ENCODE data around the gene RASSF6.
"Not testable (repeated sequence)": the region's sequence is repeated elsewhere in the genome, so short reads cannot be mapped to it uniquely, and the experiment has no call there.

RASSF6 gene

DNA sequence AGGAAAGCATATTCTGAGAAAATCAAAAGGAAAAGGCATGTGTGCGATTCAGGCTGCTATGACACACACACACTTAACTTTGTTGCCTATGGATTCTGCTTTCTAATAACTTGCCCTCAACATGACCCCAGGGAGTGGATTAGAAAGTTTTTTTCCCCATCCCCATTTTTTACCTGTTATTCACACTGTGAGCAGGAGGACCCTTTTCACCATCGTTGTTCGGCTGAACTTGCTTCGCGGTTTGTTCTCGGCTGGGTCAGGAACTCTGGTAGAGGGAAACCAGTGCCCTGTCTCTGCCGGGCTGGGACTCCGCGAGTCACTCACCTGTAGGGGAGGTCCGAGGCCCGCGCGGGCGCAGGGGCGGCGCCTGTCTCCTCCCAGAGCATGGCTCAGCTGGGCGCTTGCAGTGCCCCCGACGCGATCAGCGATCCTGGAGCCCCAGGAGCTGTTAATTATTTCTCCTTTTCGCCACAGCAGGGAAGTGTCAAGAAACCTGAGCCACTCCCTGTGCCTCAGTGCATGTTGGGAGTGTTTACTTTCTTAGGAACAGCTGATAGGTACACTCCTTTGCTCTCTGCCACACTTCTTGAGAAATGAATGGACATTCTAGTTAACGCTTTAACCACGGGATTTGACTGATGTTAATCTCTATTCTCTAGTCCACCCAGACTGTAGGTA lies at the start of gene RASSF6:
Gene RASSF6, minus strand, starts transcription at position 322 of the 678 bp plus-strand sequence. CDS start 8,641 bp downstream, outside the sequence.
- H3K4me3 ChIP-seq (ENCODE audit: low read depth, low read length) = peak within 1 kb of the TSS; percentile 57
- H2AFZ ChIP-seq = peak within 1 kb of the TSS; percentile 58
- H3K79me2 ChIP-seq = no peaks in the 10 kb centered on the region
- TF ChIP-seq, protein P1, sequence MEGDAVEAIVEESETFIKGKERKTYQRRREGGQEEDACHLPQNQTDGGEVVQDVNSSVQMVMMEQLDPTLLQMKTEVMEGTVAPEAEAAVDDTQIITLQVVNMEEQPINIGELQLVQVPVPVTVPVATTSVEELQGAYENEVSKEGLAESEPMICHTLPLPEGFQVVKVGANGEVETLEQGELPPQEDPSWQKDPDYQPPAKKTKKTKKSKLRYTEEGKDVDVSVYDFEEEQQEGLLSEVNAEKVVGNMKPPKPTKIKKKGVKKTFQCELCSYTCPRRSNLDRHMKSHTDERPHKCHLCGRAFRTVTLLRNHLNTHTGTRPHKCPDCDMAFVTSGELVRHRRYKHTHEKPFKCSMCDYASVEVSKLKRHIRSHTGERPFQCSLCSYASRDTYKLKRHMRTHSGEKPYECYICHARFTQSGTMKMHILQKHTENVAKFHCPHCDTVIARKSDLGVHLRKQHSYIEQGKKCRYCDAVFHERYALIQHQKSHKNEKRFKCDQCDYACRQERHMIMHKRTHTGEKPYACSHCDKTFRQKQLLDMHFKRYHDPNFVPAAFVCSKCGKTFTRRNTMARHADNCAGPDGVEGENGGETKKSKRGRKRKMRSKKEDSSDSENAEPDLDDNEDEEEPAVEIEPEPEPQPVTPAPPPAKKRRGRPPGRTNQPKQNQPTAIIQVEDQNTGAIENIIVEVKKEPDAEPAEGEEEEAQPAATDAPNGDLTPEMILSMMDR (IDR thresholded peaks at IDR 0.05) = no peak
- no peaks in the 10 kb centered on the region for H3K36me3 ChIP-seq (ENCODE audit: control insufficient read depth, insufficient read depth, low read length)
- H3K4me2 ChIP-seq (ENCODE audit: low read length) = peak within 1 kb of the TSS; percentile 92
- no peaks in the 10 kb centered on the region for H3K4me1 ChIP-seq
- no peak within 1 kb of the TSS for H3K9ac ChIP-seq
- H3K27me3 ChIP-seq (ENCODE audit: control insufficient read depth, insufficient read depth, low read length) = no peaks in the 10 kb centered on the region
- peak within 1 kb of the TSS; percentile 11 for H3K27ac ChIP-seq
- H3K9me3 ChIP-seq (ENCODE audit: control insufficient read depth, low read length) = no peaks in the 10 kb centered on the region

DNA sequence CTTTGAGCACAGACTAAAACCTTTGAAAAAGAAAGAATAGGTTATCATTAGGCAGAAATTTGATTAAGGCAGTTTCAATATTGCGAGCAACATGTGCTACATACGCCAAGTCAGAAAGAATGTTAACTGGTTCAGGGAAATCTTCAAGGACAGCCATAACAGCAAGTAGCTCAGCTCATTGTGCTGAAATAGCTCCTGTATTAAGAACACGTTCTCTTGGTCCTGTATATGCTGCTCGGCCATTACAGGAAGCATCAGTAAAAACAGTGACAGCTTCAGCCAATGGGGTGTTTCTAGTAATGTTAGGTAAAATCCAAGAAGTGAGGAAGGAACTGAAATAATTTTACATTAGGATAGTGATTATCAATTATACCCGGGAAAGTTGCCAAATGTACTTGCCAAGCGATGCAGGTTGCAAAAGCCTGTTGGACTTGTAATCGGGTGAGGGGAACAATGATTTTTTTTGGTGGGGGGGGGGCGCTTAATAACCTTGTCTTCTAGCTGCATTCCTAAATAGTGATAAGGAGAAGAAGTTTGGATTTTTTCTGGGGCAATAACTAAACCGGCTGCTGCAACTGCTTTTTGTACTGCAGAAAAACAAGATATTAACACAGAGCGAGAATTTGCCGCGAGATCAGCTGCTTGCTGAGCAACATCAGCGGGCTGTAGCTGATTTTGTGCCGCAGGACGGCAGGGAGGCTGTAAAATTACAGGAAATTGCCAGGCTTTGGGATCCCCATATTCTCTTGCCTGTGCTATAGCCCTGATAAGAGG lies 49.4 kb upstream of the RASSF6 start:
- H3K4me1 ChIP-seq = no peaks in the 10 kb centered on the region
- H3K27ac ChIP-seq = no peak overlapping the region
- no peak overlapping the region for H3K4me2 ChIP-seq (ENCODE audit: low read length)
- H3K79me2 ChIP-seq = no peaks in the 10 kb centered on the region
- H3K27me3 ChIP-seq (ENCODE audit: control insufficient read depth, insufficient read depth, low read length) = no peaks in the 10 kb centered on the region
- no peaks in the 10 kb centered on the region for H3K36me3 ChIP-seq (ENCODE audit: control insufficient read depth, insufficient read depth, low read length)
- no peak overlapping the region for H2AFZ ChIP-seq
- TF ChIP-seq, protein P1 (IDR thresholded peaks at IDR 0.05) = no peak
- no peaks in the 10 kb centered on the region for H3K9me3 ChIP-seq (ENCODE audit: control insufficient read depth, low read length)
- H3K4me3 ChIP-seq (ENCODE audit: low read depth, low read length) = no peak overlapping the region
- no peak overlapping the region for H3K9ac ChIP-seq

GRCh38 chr4:73668782-73669201 lies 48.6 kb upstream of the RASSF6 start:
- no peaks in the 10 kb centered on the region for H3K79me2 ChIP-seq

DNA sequence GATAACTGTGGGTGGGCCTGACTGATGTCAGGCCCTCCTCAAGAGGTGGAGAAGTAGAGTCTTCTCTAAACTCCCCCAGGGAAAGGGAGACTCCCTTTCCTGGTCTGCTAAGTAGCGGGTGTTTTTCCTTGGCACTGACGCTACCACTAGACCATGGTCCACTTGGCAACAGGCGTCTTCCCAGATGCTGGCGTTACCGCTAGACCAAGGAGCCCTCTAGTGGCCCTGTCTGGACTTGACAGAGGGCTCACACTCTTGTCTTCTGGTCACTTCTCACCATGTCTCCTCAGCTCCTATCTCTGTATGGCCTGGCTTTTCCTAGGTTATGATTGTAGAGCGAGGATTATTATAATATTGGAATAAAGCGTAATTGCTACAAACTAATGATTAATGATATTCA lies 45.7 kb upstream of the RASSF6 start:
- not testable (repeated sequence) for H3K4me3 ChIP-seq (ENCODE audit: low read depth, low read length); H3K27me3 ChIP-seq (ENCODE audit: control insufficient read depth, insufficient read depth, low read length); H3K4me1 ChIP-seq; H3K79me2 ChIP-seq; H3K27ac ChIP-seq; H3K4me2 ChIP-seq (ENCODE audit: low read length); H3K36me3 ChIP-seq (ENCODE audit: control insufficient read depth, insufficient read depth, low read length); H3K9me3 ChIP-seq (ENCODE audit: control insufficient read depth, low read length); H2AFZ ChIP-seq; H3K9ac ChIP-seq

More at GRCh38 chr4:73668782-73669201, 48.6 kb upstream of the RASSF6 start:
- no peak overlapping the region for H3K9ac ChIP-seq
- no peak overlapping the region for H3K27ac ChIP-seq
- no peak overlapping the region for H3K4me3 ChIP-seq (ENCODE audit: low read depth, low read length)
- TF ChIP-seq, protein P1 (IDR thresholded peaks at IDR 0.05) = no peak
- H3K36me3 ChIP-seq (ENCODE audit: control insufficient read depth, insufficient read depth, low read length) = no peaks in the 10 kb centered on the region
- H2AFZ ChIP-seq = no peak overlapping the region
- H3K4me1 ChIP-seq = no peaks in the 10 kb centered on the region
- H3K4me2 ChIP-seq (ENCODE audit: low read length) = no peak overlapping the region
- no peaks in the 10 kb centered on the region for H3K9me3 ChIP-seq (ENCODE audit: control insufficient read depth, low read length)
- H3K27me3 ChIP-seq (ENCODE audit: control insufficient read depth, insufficient read depth, low read length) = no peaks in the 10 kb centered on the region

- no peaks in the 10 kb centered on the region for H3K79me2 ChIP-seq
- H3K27me3 ChIP-seq (ENCODE audit: control insufficient read depth, insufficient read depth, low read length) = no peaks in the 10 kb centered on the region
- no peaks in the 10 kb centered on the region for H3K4me1 ChIP-seq
- no peaks in the 10 kb centered on the region for H3K9me3 ChIP-seq (ENCODE audit: control insufficient read depth, low read length)
- no peak overlapping the region for H3K4me3 ChIP-seq (ENCODE audit: low read depth, low read length)
- H3K4me2 ChIP-seq (ENCODE audit: low read length) = no peak overlapping the region
- H3K9ac ChIP-seq = no peak overlapping the region
- TF ChIP-seq, protein P1 (IDR thresholded peaks at IDR 0.05) = no peak
- H3K27ac ChIP-seq = no peak overlapping the region
- H2AFZ ChIP-seq = no peak overlapping the region
- H3K36me3 ChIP-seq (ENCODE audit: control insufficient read depth, insufficient read depth, low read length) = no peaks in the 10 kb centered on the region
Measured at GRCh38 chr4:73664470-73664869, 44.2 kb upstream of the RASSF6 start.

Data from parathyroid adenoma (tissue), 2 donors.